ENCODE data around the gene TRAK2. TPM values are rescaled to one million over a fixed set of nuclear protein-coding genes. Genes with fewer than 3 reads are reported as not detected.

TRAK2 gene
- polyA plus RNA-seq, 1 donor from 2014 or later, result 19.6 TPM

DNA sequence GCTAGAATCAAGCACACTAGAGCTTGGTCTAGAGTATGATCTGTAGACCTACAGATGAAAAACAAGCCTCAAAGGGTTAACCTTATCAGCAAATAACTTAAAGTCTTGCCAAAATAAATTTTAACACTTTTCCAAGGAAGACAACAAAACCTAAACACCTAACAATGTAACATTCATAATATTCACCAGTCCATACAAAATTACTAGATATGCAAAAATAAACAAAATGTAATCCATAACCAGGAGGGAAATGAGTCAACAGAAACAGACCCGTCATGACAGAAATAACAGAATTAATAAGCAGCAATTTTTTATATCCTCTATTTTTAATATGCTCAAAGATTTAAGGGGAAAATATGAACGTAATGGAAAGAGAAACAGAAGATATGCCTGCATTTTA is 36.1 kb downstream of the TRAK2 start:
- no peaks in the 10 kb centered on the region for H4K20me1 ChIP-seq (ENCODE audit: insufficient read depth)
- no peaks in the 10 kb centered on the region for H3K9me2 ChIP-seq (ENCODE audit: insufficient read depth, low read length)
- no peak overlapping the region for H3K4me2 ChIP-seq (ENCODE audit: low read length)
- H2AFZ ChIP-seq (ENCODE audit: low read depth, low read length), result no peak overlapping the region
- H3K27me3 ChIP-seq (ENCODE audit: insufficient read depth, low read depth, low read length), result no peaks in the 10 kb centered on the region
- no peaks in the 10 kb centered on the region for H3F3A ChIP-seq (ENCODE audit: insufficient read depth, low read length, poor library complexity, severe bottlenecking)
- no peaks in the 10 kb centered on the region for H3K9me3 ChIP-seq (ENCODE audit: low read length)
- no peak overlapping the region for H3K27ac ChIP-seq (ENCODE audit: low read length)
- H3K9ac ChIP-seq (ENCODE audit: low read length), result no peak overlapping the region
- TF ChIP-seq POLR2AphosphoS5 (IDR thresholded peaks at IDR 0.05), result no peak
- no peak for TF ChIP-seq REST (IDR thresholded peaks at IDR 0.05; ENCODE audit: borderline replicate concordance)
- no peak for TF ChIP-seq EZH2 (IDR thresholded peaks at IDR 0.05; ENCODE audit: borderline replicate concordance, insufficient read depth, low read length, poor library complexity, severe bottlenecking)
- no peak for TF ChIP-seq RAD21 (conservative IDR thresholded peaks at IDR 0.05)
- no peak for TF ChIP-seq CTCF (IDR thresholded peaks at IDR 0.05; ENCODE audit: poor library complexity, severe bottlenecking)
- no peaks in the 10 kb centered on the region for H3K79me2 ChIP-seq (replicated peaks; ENCODE audit: insufficient read depth, low read length)
- H3K36me3 ChIP-seq (ENCODE audit: insufficient read depth, low read length), result no peaks in the 10 kb centered on the region
- H3K4me3 ChIP-seq (ENCODE audit: low read length), result no peak overlapping the region

- Histone ChIP-seq H3K4me3 (ENCODE audit: low read length) (no peak overlapping the region), H2AFZ (ENCODE audit: low read depth, low read length) (no peak overlapping the region), H4K20me1 (ENCODE audit: insufficient read depth) (no peaks in the 10 kb centered on the region), H3K9me2 (ENCODE audit: insufficient read depth, low read length) (no peaks in the 10 kb centered on the region), H3K27ac (ENCODE audit: low read length) (no peak overlapping the region), H3K27me3 (ENCODE audit: insufficient read depth, low read depth, low read length) (no peaks in the 10 kb centered on the region), H3K79me2 (replicated peaks; ENCODE audit: insufficient read depth, low read length) (no peaks in the 10 kb centered on the region), H3K9ac (ENCODE audit: low read length) (no peak overlapping the region), H3K36me3 (ENCODE audit: insufficient read depth, low read length) (no peaks in the 10 kb centered on the region), H3K9me3 (ENCODE audit: low read length) (no peaks in the 10 kb centered on the region), H3F3A (ENCODE audit: insufficient read depth, low read length, poor library complexity, severe bottlenecking) (no peaks in the 10 kb centered on the region), H3K4me2 (ENCODE audit: low read length) (no peak overlapping the region)
- no peak for TF ChIP-seq RAD21 (conservative IDR thresholded peaks at IDR 0.05)
These were observed 36.9 kb downstream of the TRAK2 start for GRCh38 chr2:201414099-201415023.

GRCh38 chr2:201413552-201413951 is 37.7 kb downstream of the TRAK2 start:
- Histone ChIP-seq H3K9me2 (ENCODE audit: insufficient read depth, low read length) (no peaks in the 10 kb centered on the region), H3K9ac (ENCODE audit: low read length) (no peak overlapping the region), H3F3A (ENCODE audit: insufficient read depth, low read length, poor library complexity, severe bottlenecking) (no peaks in the 10 kb centered on the region), H3K4me2 (ENCODE audit: low read length) (no peak overlapping the region), H3K27ac (ENCODE audit: low read length) (no peak overlapping the region), H3K4me3 (ENCODE audit: low read length) (no peak overlapping the region), H3K36me3 (ENCODE audit: insufficient read depth, low read length) (no peaks in the 10 kb centered on the region), H4K20me1 (ENCODE audit: insufficient read depth) (no peaks in the 10 kb centered on the region), H3K9me3 (ENCODE audit: low read length) (no peaks in the 10 kb centered on the region), H2AFZ (ENCODE audit: low read depth, low read length) (no peak overlapping the region), H3K79me2 (replicated peaks; ENCODE audit: insufficient read depth, low read length) (no peaks in the 10 kb centered on the region), H3K27me3 (ENCODE audit: insufficient read depth, low read depth, low read length) (no peaks in the 10 kb centered on the region)
- no peak for TF ChIP-seq MXI1 (conservative IDR thresholded peaks at IDR 0.05; ENCODE audit: poor library complexity, severe bottlenecking)
- no peak for TF ChIP-seq POLR2AphosphoS5 (IDR thresholded peaks at IDR 0.05)
- no peak for TF ChIP-seq EP300 (conservative IDR thresholded peaks at IDR 0.05; ENCODE audit: poor library complexity, severe bottlenecking)
- TF ChIP-seq SMC3 (conservative IDR thresholded peaks at IDR 0.05; ENCODE audit: poor library complexity), result no peak
- no peak for TF ChIP-seq CTCF (IDR thresholded peaks at IDR 0.05; ENCODE audit: poor library complexity, severe bottlenecking)
